GM12865 (cell line): ENCODE data around the gene WDR33.

Experiments
- DNase-seq: peaks from one replicate; pipeline ENCODE4 v3.0.0; 2010; ENCODE audit warnings: low read depth
- H3K4me3 ChIP-seq: 2 replicates; pipeline ENCODE4 v1.5.1; 2011; ENCODE audit warnings: mild to moderate bottlenecking, low read depth, low read length, control low read depth
- CTCF ChIP-seq: IDR thresholded peaks from 2 replicates; pipeline ENCODE4 v1.5.1; 2011; ENCODE audit warnings: low read length, control low read depth, low read depth, inconsistent platforms; ENCODE audit not compliant: insufficient read depth; ENCODE audit errors: missing control alignments

The WDR33 gene

GRCh38 chr2:127719301-127720218, 91.4 kb downstream of the WDR33 start:
- TF ChIP-seq CTCF = no peak
- H3K4me3 ChIP-seq = no peak overlapping the region
- no peak for DNase-seq

DNA sequence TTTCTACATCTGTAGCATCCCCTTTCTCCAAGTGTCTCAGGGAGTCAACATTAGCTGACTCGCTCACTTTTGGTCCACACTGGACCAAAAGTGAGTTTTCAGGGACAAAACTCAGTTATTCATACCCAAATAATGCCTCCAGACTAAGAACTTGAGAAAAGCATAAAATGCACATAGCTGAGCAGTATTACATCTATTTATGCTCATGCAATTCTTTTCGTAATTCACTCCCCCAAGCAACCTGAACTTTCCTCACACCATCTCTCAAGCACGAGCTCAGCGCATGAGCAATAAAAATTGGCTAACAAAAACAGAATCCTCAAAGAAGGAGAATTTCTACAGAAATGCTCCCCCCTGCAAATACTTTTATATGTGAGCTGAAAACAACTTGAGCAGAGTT, 92.7 kb downstream of the WDR33 start:
- no peak for TF ChIP-seq CTCF
- H3K4me3 ChIP-seq = no peak overlapping the region
- DNase-seq = no peak

DNA sequence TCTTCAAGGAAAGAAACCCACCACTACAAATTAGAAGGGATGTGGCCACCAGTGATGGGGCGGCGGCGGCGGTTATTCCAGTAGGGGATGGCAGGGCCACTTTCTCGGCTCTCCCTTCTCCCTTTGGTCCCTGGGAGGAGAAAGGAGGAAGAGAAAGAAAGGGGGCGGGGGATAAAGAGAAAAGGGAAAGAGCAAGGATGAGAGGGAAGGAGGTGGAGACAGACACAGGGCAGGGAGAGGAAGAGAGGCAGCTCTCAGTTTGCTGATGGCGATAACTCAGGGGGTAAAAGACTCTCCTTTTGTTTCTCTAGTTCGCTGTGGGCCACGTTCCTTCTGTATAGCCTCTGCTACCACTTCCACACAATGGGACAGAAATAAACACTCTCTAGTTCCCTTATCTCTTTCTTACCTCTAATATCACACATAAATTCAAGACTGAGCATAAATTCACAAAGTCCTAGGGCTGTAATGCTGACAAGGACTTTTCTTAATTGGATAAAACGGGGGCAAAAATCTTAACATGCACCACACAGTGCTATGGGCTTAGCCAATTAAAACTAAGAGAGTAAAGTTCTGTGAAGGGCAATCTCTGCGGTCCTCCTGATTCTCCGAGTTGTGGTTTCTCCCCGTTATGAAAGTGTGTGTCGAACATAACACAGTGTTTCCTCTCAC, 95.1 kb downstream of the WDR33 start:
- no peak overlapping the region for H3K4me3 ChIP-seq
- no peak for DNase-seq
- TF ChIP-seq CTCF = no peak

DNA sequence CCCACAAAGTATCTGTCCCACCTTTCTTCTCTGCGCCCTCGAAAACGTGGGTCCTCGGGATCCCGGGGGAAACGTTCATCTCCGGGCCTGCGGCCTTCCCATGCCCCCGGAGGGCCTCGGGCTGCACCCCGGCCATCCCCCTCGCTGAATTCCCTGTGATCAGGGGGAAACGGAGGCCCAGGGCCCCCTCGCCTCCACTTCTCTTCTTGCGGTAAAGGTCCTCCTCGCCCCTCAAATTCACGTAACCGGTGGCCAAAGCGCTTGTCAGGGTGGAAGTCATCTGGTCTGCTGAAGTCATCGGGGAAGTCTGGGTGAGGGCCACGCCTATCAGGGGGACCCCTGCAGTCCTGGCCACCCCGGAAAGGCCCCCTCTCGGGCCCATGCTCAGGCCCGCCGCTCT, 97.4 kb downstream of the WDR33 start:
- DNase-seq = no peak
- H3K4me3 ChIP-seq = no peak overlapping the region
- no peak for TF ChIP-seq CTCF

DNA sequence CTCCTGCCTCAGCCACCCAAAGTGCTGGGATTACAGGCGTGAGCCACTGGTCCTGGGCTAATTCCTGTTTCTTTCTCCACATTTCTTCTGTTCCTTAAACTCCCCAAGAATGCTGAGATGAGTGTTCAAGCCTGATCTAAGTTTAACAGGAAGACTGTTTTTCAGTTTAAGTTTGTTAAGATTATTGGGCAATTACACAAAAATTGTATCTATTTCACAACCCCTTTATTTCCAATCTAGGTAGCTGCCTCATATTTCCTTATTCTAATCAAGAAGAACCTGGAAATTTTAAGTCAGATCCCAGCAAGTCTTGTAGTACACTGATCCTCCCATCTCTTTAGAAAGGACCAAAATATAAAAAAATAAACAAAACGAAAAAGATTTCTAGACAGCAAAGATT, 98.0 kb downstream of the WDR33 start:
- no peak for DNase-seq
- no peak overlapping the region for H3K4me3 ChIP-seq
- no peak for TF ChIP-seq CTCF

- no peak overlapping the region for H3K4me3 ChIP-seq
- no peak for TF ChIP-seq CTCF
- DNase-seq = no peak
Observed at GRCh38 chr2:127709336-127709735, 101.6 kb downstream of the WDR33 start.
